BE2C (cell line): ENCODE measurements around the gene SLC22A9.
"Not testable (repeated sequence)": the region's sequence is repeated elsewhere in the genome, so short reads cannot be mapped to it uniquely, and the experiment has no call there.

Source experiments
- DNase-seq: peaks from one replicate; pipeline ENCODE4 v3.0.0-alpha.2; 2020
- H3K27me3 ChIP-seq: fragments of 250-450 bp; sonication (Bioruptor Pico); 2 replicates; pipeline ENCODE4 v1.5.1; 2020; ENCODE audit warnings: mild to moderate bottlenecking
- H3K36me3 ChIP-seq: fragments of 250-450 bp; sonication (Bioruptor Pico); 2 replicates; pipeline ENCODE4 v1.5.1; 2020; ENCODE audit warnings: mild to moderate bottlenecking
- H3K4me1 ChIP-seq: fragments of 250-450 bp; sonication (Bioruptor Pico); 2 replicates; pipeline ENCODE4 v1.5.1; 2020
- H3K4me3 ChIP-seq: 2 replicates; pipeline ENCODE4 v1.5.1; 2011; ENCODE audit warnings: low read depth, low read length
- H3K9me3 ChIP-seq: fragments of 250-450 bp; sonication (Bioruptor Pico); 2 replicates; pipeline ENCODE4 v1.5.1; 2020
- CTCF ChIP-seq: IDR thresholded peaks from 2 replicates; pipeline ENCODE4 v1.5.1; 2012; ENCODE audit warnings: mild to moderate bottlenecking, low read depth, low read length

The SLC22A9 gene

GRCh38 chr11:63404161-63404935 is 34.8 kb downstream of the SLC22A9 start:
- Histone ChIP-seq H3K36me3 (no peaks in the 10 kb centered on the region), H3K4me1 (no peaks in the 10 kb centered on the region), H3K9me3 (no peaks in the 10 kb centered on the region), H3K4me3 (no peak overlapping the region), H3K27me3 (no peaks in the 10 kb centered on the region)
- DNase-seq, result no peak
- TF ChIP-seq CTCF, result no peak

GRCh38 chr11:63405114-63405513 is 35.5 kb downstream of the SLC22A9 start:
- no peaks in the 10 kb centered on the region for H3K36me3 ChIP-seq
- no peak overlapping the region for H3K4me3 ChIP-seq
- DNase-seq, result no peak
- no peaks in the 10 kb centered on the region for H3K27me3 ChIP-seq
- no peaks in the 10 kb centered on the region for H3K9me3 ChIP-seq
- no peaks in the 10 kb centered on the region for H3K4me1 ChIP-seq
- no peak for TF ChIP-seq CTCF

- H3K4me3 ChIP-seq, result no peak overlapping the region
These were observed 36.9 kb downstream of the SLC22A9 start for GRCh38 chr11:63406458-63406857.

GRCh38 chr11:63417174-63417852 is 47.7 kb downstream of the SLC22A9 start:
- Histone ChIP-seq H3K36me3 (no peaks in the 10 kb centered on the region), H3K27me3 (no peaks in the 10 kb centered on the region), H3K4me1 (no peaks in the 10 kb centered on the region), H3K9me3 (no peaks in the 10 kb centered on the region), H3K4me3 (no peak overlapping the region)
- TF ChIP-seq CTCF, result no peak
- no peak for DNase-seq

More at GRCh38 chr11:63406458-63406857, 36.9 kb downstream of the SLC22A9 start:
- DNase-seq, result no peak
- H3K27me3 ChIP-seq, result no peaks in the 10 kb centered on the region
- no peaks in the 10 kb centered on the region for H3K4me1 ChIP-seq
- H3K36me3 ChIP-seq, result no peaks in the 10 kb centered on the region
- no peaks in the 10 kb centered on the region for H3K9me3 ChIP-seq
- no peak for TF ChIP-seq CTCF

- no peak for DNase-seq
- H3K36me3 ChIP-seq, result no peaks in the 10 kb centered on the region
- no peak for TF ChIP-seq CTCF
- H3K9me3 ChIP-seq, result no peaks in the 10 kb centered on the region
- no peaks in the 10 kb centered on the region for H3K4me1 ChIP-seq
- H3K27me3 ChIP-seq, result no peaks in the 10 kb centered on the region
- H3K4me3 ChIP-seq, result no peak overlapping the region
These were observed 58.5 kb downstream of the SLC22A9 start for GRCh38 chr11:63427971-63428508.

GRCh38 chr11:63430731-63431130 is 61.1 kb downstream of the SLC22A9 start:
- H3K9me3 ChIP-seq, H3K4me3 ChIP-seq, DNase-seq: not testable (repeated sequence)

GRCh38 chr11:63435351-63435750 is 65.8 kb downstream of the SLC22A9 start:
- not testable (repeated sequence) for H3K36me3 ChIP-seq, H3K27me3 ChIP-seq, DNase-seq, H3K4me3 ChIP-seq, H3K9me3 ChIP-seq, H3K4me1 ChIP-seq

More at GRCh38 chr11:63430731-63431130, 61.1 kb downstream of the SLC22A9 start:
- H3K4me1 ChIP-seq, H3K27me3 ChIP-seq, H3K36me3 ChIP-seq: not testable (repeated sequence)

GRCh38 chr11:63435831-63436230 is 66.2 kb downstream of the SLC22A9 start:
- not testable (repeated sequence) for H3K9me3 ChIP-seq, DNase-seq, H3K36me3 ChIP-seq, H3K27me3 ChIP-seq, H3K4me1 ChIP-seq, H3K4me3 ChIP-seq
